Large intestine (tissue), 3 donors: ENCODE data around the gene FBXW11. TPM values are rescaled to one million over a fixed set of nuclear protein-coding genes. Genes with fewer than 3 reads are reported as not detected.

Experiments
- DNase-seq, 2 donors: peaks; one replicate each; pipeline versions ENCODE4 v3.0.0 to v3.0.0-alpha.2; 2013
- H3K27ac ChIP-seq: one replicate; pipeline ENCODE4 v1.5.1; 2013; ENCODE audit warnings: low read length
- H3K27me3 ChIP-seq: 2 replicates; pipeline ENCODE4 v1.6.1; 2013; ENCODE audit warnings: low read length; ENCODE audit not compliant: control insufficient read depth, insufficient read depth
- H3K36me3 ChIP-seq: 2 replicates; pipeline ENCODE4 v1.6.1; 2013; ENCODE audit warnings: low read length; ENCODE audit not compliant: control insufficient read depth, insufficient read depth
- H3K4me1 ChIP-seq: one replicate; pipeline ENCODE4 v1.6.1; 2013; ENCODE audit warnings: low read length; ENCODE audit not compliant: control insufficient read depth, insufficient read depth
- H3K4me3 ChIP-seq: one replicate; pipeline ENCODE4 v1.5.1; 2013; ENCODE audit warnings: low read length
- H3K9me3 ChIP-seq: one replicate; pipeline ENCODE4 v1.6.1; 2013; ENCODE audit warnings: mild to moderate bottlenecking, low read depth, low read length, moderate library complexity; ENCODE audit not compliant: control insufficient read depth
- WGBS: methylation state at CpG from one replicate; pipeline ENCODE4 v1.1.5; 2013; ENCODE audit warnings: low lambda C conversion rate; ENCODE audit not compliant: insufficient coverage; 5-methylcytosine and 5-hydroxymethylcytosine counted together
- polyA plus RNA-seq: library from polyadenylated mRNA; unstranded; fragments of 120-200 nt; gene quantifications from one replicate; pipeline ENCODE4 v1.2.1, GENCODE V29; 2013

The FBXW11 gene
- polyA plus RNA-seq, 1 donor = 40.8 TPM

- Histone ChIP-seq H3K36me3 (no peaks in the 10 kb centered on the region), H3K9me3 (no peaks in the 10 kb centered on the region), H3K4me1 (no peaks in the 10 kb centered on the region), H3K27ac (no peak overlapping the region), H3K4me3 (no peak overlapping the region), H3K27me3 (no peaks in the 10 kb centered on the region)
- no CpG with 5 or more reads among the region's 3 CpGs for WGBS
- DNase-seq = no peak
These were observed 159.4 kb downstream of the FBXW11 start for GRCh38 chr5:171847026-171847425.

- Histone ChIP-seq H3K4me3 (no peak overlapping the region), H3K27ac (no peak overlapping the region), H3K4me1 (no peaks in the 10 kb centered on the region), H3K9me3 (no peaks in the 10 kb centered on the region), H3K36me3 (no peaks in the 10 kb centered on the region), H3K27me3 (no peaks in the 10 kb centered on the region)
- WGBS = no CpG with 5 or more reads among the region's 10 CpGs
- no peak for DNase-seq
These were observed 160.1 kb downstream of the FBXW11 start for GRCh38 chr5:171846323-171846722.

- Histone ChIP-seq H3K36me3 (no peaks in the 10 kb centered on the region), H3K9me3 (no peaks in the 10 kb centered on the region), H3K4me1 (no peaks in the 10 kb centered on the region), H3K27me3 (no peaks in the 10 kb centered on the region), H3K27ac (no peak overlapping the region), H3K4me3 (no peak overlapping the region)
- WGBS = no CpG with 5 or more reads among the region's 3 CpGs
- no peak for DNase-seq
These were observed 160.6 kb downstream of the FBXW11 start for GRCh38 chr5:171845857-171846256.

- Histone ChIP-seq H3K4me3 (no peak overlapping the region), H3K27me3 (no peaks in the 10 kb centered on the region), H3K9me3 (no peaks in the 10 kb centered on the region), H3K27ac (no peak overlapping the region), H3K4me1 (no peaks in the 10 kb centered on the region), H3K36me3 (no peaks in the 10 kb centered on the region)
- DNase-seq = no peak
- WGBS = no CpG with 5 or more reads among the region's 11 CpGs
These were observed 161.3 kb downstream of the FBXW11 start for GRCh38 chr5:171845040-171845630.

GRCh38 chr5:171842777-171843328, 163.6 kb downstream of the FBXW11 start:
- Histone ChIP-seq H3K27me3 (no peaks in the 10 kb centered on the region), H3K4me3 (no peak overlapping the region), H3K36me3 (no peaks in the 10 kb centered on the region), H3K27ac (no peak overlapping the region), H3K9me3 (no peaks in the 10 kb centered on the region), H3K4me1 (no peaks in the 10 kb centered on the region)
- no peak for DNase-seq
- no CpG with 5 or more reads among the region's 5 CpGs for WGBS

GRCh38 chr5:171841984-171842776, 164.3 kb downstream of the FBXW11 start:
- H3K27ac ChIP-seq = no peak overlapping the region
- DNase-seq = no peak
- H3K27me3 ChIP-seq = no peaks in the 10 kb centered on the region
- H3K4me3 ChIP-seq = no peak overlapping the region
- WGBS = 80% methylated on average over 1 of the region's 24 CpGs
- H3K36me3 ChIP-seq = no peaks in the 10 kb centered on the region
- H3K4me1 ChIP-seq = no peaks in the 10 kb centered on the region
- no peaks in the 10 kb centered on the region for H3K9me3 ChIP-seq

GRCh38 chr5:171840711-171841522, 165.5 kb downstream of the FBXW11 start:
- H3K4me1 ChIP-seq = no peaks in the 10 kb centered on the region
- H3K36me3 ChIP-seq = no peaks in the 10 kb centered on the region
- DNase-seq = no peak
- H3K27me3 ChIP-seq = no peaks in the 10 kb centered on the region
- no peak overlapping the region for H3K27ac ChIP-seq
- 92% methylated on average over 2 of the region's 16 CpGs for WGBS
- no peaks in the 10 kb centered on the region for H3K9me3 ChIP-seq
- H3K4me3 ChIP-seq = no peak overlapping the region

GRCh38 chr5:171840066-171840465, 166.4 kb downstream of the FBXW11 start:
- H3K36me3 ChIP-seq = no peaks in the 10 kb centered on the region
- WGBS = no CpG with 5 or more reads among the region's 2 CpGs
- DNase-seq = no peak
- H3K27me3 ChIP-seq = no peaks in the 10 kb centered on the region
- no peaks in the 10 kb centered on the region for H3K9me3 ChIP-seq
- H3K4me3 ChIP-seq = no peak overlapping the region
- no peak overlapping the region for H3K27ac ChIP-seq
- H3K4me1 ChIP-seq = no peaks in the 10 kb centered on the region

- DNase-seq = no peak
- no peaks in the 10 kb centered on the region for H3K9me3 ChIP-seq
- H3K4me1 ChIP-seq = no peaks in the 10 kb centered on the region
- no CpG with 5 or more reads among the region's 2 CpGs for WGBS
- no peaks in the 10 kb centered on the region for H3K36me3 ChIP-seq
- no peak overlapping the region for H3K4me3 ChIP-seq
- no peak overlapping the region for H3K27ac ChIP-seq
- H3K27me3 ChIP-seq = no peaks in the 10 kb centered on the region
These were observed 167.3 kb downstream of the FBXW11 start for GRCh38 chr5:171839112-171839511.

GRCh38 chr5:171838066-171838465, 168.4 kb downstream of the FBXW11 start:
- H3K4me3 ChIP-seq = no peak overlapping the region
- no peak overlapping the region for H3K27ac ChIP-seq
- no peaks in the 10 kb centered on the region for H3K36me3 ChIP-seq
- DNase-seq = no peak
- H3K27me3 ChIP-seq = no peaks in the 10 kb centered on the region
- no peaks in the 10 kb centered on the region for H3K9me3 ChIP-seq
- no peaks in the 10 kb centered on the region for H3K4me1 ChIP-seq
- no CpG with 5 or more reads among the region's 12 CpGs for WGBS
